Measurements from ENCODE around the gene C1RL.

Gene C1RL

GRCh38 chr12:7114851-7115250, 5.8 kb upstream of the C1RL start:
- Mint-ChIP-seq H3K27me3 (ENCODE audit: low read depth, poor library complexity) (peaks cover 11% of the 10 kb centered on the region), H3K36me3 (ENCODE audit: low read depth) (peaks cover 5% of the 10 kb centered on the region), H3K9me3 (no peaks in the 10 kb centered on the region), H3K27ac (no peak overlapping the region), H3K4me3 (no peak overlapping the region), H3K4me1 (no peaks in the 10 kb centered on the region)
- DNase-seq: no peak
- TF ChIP-seq CTCF (IDR thresholded peaks at IDR 0.05): no peak

GRCh38 chr12:7114008-7114407, 5.0 kb upstream of the C1RL start:
- DNase-seq: no peak
- no peak overlapping the region for H3K4me3 Mint-ChIP-seq
- peaks cover 11% of the 10 kb centered on the region for H3K27me3 Mint-ChIP-seq (ENCODE audit: low read depth, poor library complexity)
- no peak overlapping the region for H3K27ac Mint-ChIP-seq
- no peak for TF ChIP-seq CTCF (IDR thresholded peaks at IDR 0.05)
- H3K4me1 Mint-ChIP-seq: peaks cover 7% of the 10 kb centered on the region
- peaks cover 5% of the 10 kb centered on the region for H3K36me3 Mint-ChIP-seq (ENCODE audit: low read depth)
- no peaks in the 10 kb centered on the region for H3K9me3 Mint-ChIP-seq

GRCh38 chr12:7113389-7113871, 4.4 kb upstream of the C1RL start:
- Mint-ChIP-seq H3K4me3 (no peak overlapping the region), H3K36me3 (ENCODE audit: low read depth) (peaks cover 5% of the 10 kb centered on the region), H3K27me3 (ENCODE audit: low read depth, poor library complexity) (peaks cover 11% of the 10 kb centered on the region), H3K9me3 (no peaks in the 10 kb centered on the region), H3K4me1 (peaks cover 7% of the 10 kb centered on the region), H3K27ac (no peak overlapping the region)
- TF ChIP-seq CTCF (IDR thresholded peaks at IDR 0.05): peak; percentile 85
- peak; percentile 34 for DNase-seq

GRCh38 chr12:7112041-7112440, 3.0 kb upstream of the C1RL start:
- DNase-seq: no peak
- H3K36me3 Mint-ChIP-seq (ENCODE audit: low read depth): peaks cover 12% of the 10 kb centered on the region
- H3K9me3 Mint-ChIP-seq: peaks cover 6% of the 10 kb centered on the region
- peaks cover 15% of the 10 kb centered on the region for H3K4me1 Mint-ChIP-seq
- no peak overlapping the region for H3K27ac Mint-ChIP-seq
- no peak for TF ChIP-seq CTCF (IDR thresholded peaks at IDR 0.05)
- no peak overlapping the region for H3K4me3 Mint-ChIP-seq
- peaks cover 11% of the 10 kb centered on the region for H3K27me3 Mint-ChIP-seq (ENCODE audit: low read depth, poor library complexity)

- H3K4me3 Mint-ChIP-seq: no peak overlapping the region
- H3K9me3 Mint-ChIP-seq: peaks cover 19% of the 10 kb centered on the region
Measured at GRCh38 chr12:7110661-7111060, 1.6 kb upstream of the C1RL start.

More at GRCh38 chr12:7110661-7111060, 1.6 kb upstream of the C1RL start:
- peaks cover 23% of the 10 kb centered on the region for H3K36me3 Mint-ChIP-seq (ENCODE audit: low read depth)
- no peak for TF ChIP-seq CTCF (IDR thresholded peaks at IDR 0.05)
- no peak overlapping the region for H3K27ac Mint-ChIP-seq
- peaks cover 10% of the 10 kb centered on the region for H3K27me3 Mint-ChIP-seq (ENCODE audit: low read depth, poor library complexity)
- DNase-seq: no peak
- H3K4me1 Mint-ChIP-seq: peaks cover 20% of the 10 kb centered on the region
